LNCaP clone FGC (cell line): ENCODE data around the gene THSD1.
"Not testable (repeated sequence)": the region's sequence is repeated elsewhere in the genome, so short reads cannot be mapped to it uniquely, and the experiment has no call there.

Experiments
- DNase-seq: peaks from one replicate; pipeline ENCODE4 v3.0.0-alpha.2; 2011; ENCODE audit warnings: low read depth
- H3K4me3 ChIP-seq: 2 replicates; pipeline ENCODE4 v1.5.1; 2011; ENCODE audit warnings: mild to moderate bottlenecking, low read depth, low read length, control low read depth
- TF ChIP-seq, protein P1 (sequence below): IDR thresholded peaks from 2 replicates; pipeline ENCODE4 v1.5.1; 2012; ENCODE audit warnings: mild to moderate bottlenecking; ENCODE audit not compliant: control insufficient read depth, insufficient read depth; ENCODE audit errors: extremely low read depth

Gene THSD1

DNA sequence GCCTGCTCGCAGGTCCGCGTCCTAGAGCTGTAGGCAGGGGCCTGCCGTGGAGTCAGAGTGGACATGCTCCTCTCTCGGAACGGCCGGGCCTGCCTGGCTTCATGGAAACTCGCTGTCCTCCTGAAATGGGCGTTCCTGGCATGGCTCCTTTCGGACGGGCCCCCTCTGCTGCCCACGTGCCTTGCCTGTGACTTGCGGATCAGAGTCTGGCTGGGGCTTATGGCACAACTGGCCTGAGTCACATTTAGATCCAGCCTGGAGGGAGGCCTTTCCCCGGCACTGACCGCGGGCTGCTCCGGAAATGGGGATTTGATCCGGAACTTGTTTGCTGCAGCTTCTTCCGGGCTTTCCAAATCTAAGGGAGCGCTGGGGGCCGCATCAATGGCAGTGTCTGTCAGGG, 28.1 kb downstream of the THSD1 start:
- no peak overlapping the region for H3K4me3 ChIP-seq
- no peak for DNase-seq
- TF ChIP-seq, protein P1, sequence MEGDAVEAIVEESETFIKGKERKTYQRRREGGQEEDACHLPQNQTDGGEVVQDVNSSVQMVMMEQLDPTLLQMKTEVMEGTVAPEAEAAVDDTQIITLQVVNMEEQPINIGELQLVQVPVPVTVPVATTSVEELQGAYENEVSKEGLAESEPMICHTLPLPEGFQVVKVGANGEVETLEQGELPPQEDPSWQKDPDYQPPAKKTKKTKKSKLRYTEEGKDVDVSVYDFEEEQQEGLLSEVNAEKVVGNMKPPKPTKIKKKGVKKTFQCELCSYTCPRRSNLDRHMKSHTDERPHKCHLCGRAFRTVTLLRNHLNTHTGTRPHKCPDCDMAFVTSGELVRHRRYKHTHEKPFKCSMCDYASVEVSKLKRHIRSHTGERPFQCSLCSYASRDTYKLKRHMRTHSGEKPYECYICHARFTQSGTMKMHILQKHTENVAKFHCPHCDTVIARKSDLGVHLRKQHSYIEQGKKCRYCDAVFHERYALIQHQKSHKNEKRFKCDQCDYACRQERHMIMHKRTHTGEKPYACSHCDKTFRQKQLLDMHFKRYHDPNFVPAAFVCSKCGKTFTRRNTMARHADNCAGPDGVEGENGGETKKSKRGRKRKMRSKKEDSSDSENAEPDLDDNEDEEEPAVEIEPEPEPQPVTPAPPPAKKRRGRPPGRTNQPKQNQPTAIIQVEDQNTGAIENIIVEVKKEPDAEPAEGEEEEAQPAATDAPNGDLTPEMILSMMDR, result no peak

DNA sequence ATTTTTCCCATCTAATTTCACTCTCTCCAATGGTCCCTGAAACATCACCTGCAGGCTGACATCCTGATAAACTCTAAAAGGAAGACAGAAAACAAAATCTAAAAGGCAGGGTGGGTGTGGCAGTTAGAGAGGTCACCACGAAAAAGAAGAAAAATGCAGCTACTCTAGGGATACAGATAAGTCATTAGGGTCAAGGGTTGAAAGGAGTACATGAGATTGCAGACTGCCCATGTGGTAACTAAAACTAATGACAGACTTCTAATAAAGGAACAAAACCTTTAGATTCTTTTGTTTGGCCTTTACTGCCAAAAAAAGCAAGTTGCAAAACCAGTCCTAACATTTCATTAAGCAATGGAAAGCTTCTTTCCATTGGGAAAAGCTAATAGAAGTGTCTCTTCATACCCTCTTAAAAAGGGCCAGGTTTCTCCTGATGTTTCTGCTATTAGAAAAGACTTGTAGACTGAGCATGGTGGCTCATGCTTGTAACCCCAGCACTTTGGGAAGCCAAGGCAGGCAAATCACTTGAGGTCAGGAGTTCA, 31.0 kb downstream of the THSD1 start:
- H3K4me3 ChIP-seq, result no peak overlapping the region
- no peak for DNase-seq
- TF ChIP-seq, protein P1, result no peak

DNA sequence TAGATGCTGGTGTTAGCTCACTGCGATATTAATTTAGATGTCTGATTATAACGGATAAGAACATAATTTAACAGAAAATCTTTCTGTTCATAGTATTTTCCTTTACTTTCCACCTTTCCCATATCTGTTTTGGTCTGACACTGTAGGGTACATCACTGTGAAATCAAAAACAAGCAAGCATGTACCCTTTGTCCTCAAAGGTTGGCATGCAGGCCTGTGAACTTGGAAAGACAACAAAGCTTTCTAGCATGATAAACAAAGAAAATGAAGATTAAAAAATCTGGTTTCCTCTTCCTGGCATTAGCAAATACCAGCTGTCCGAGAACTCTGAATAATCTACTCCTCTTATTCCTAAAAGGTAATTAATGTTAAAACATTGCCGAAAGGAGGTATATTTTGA, 31.6 kb downstream of the THSD1 start:
- peak; percentile 70 for DNase-seq
- TF ChIP-seq, protein P1, result no peak
- H3K4me3 ChIP-seq, result no peak overlapping the region

DNA sequence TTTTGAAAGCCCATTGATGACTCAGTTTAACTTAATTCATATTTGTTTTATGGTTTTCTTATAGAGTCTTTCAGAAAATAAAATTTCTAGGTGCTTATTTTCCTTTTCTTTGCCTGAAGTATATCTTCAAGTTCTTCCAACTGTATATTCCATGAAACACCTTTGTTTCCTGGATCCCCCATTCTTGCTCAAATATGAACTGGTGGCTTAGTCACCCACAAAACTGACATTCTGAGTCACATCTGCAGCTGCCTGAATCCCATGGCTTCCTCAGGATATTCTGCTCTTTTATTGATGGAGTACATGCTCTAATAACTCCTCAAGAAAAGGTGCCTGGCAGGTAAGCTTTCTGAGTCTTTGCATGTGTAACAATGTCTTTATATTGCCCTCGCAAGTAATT, 32.7 kb downstream of the THSD1 start:
- H3K4me3 ChIP-seq, result not testable (repeated sequence)

DNA sequence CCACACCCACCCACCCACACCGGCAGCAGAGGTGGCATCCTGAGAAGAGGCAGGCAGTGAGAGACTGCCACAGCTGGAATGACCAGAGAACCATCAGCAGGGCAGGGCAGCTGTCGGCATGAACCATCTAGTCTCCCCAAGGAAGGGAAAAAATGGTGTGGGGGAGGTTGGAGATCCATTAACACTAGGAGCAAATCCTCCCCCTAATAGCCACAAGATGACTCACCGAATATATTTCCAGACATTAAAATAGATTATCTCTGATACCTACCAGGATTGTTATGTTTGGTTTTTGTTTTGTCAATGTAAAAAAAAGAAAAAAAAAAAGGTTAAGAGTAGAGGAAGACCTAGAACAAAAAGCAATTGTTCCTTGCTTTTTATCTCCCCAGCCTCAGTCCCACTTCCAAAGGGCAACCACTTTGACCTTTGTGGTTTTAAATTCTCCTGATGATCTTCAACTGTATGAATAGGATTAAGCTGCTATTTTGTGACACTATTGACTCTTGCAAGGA, 34.2 kb downstream of the THSD1 start:
- no peak overlapping the region for H3K4me3 ChIP-seq
- TF ChIP-seq, protein P1, result no peak
- no peak for DNase-seq

More for the DNA sequence above, 32.7 kb downstream of the THSD1 start:
- not testable (repeated sequence) for DNase-seq

DNA sequence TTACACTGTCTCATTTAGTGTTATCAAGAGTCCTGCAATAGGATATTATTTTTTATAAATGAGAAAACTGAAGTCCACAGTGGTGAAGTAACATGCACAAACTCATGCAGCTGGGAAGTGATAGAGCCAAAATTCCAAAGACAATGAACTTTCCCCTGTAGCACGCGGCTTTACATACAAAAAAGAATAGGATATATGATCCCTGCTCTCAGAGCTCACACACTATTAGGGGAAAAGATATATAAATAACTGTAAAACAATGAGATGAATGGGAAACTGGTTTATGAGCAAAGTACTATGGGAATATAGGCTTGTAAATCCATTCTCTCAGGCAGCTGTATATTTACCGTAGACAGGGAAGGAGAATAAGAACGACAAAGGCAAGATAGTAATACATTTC, 39.7 kb downstream of the THSD1 start:
- TF ChIP-seq, protein P1, result no peak
- DNase-seq, result peak; percentile 35
- H3K4me3 ChIP-seq, result no peak overlapping the region

DNA sequence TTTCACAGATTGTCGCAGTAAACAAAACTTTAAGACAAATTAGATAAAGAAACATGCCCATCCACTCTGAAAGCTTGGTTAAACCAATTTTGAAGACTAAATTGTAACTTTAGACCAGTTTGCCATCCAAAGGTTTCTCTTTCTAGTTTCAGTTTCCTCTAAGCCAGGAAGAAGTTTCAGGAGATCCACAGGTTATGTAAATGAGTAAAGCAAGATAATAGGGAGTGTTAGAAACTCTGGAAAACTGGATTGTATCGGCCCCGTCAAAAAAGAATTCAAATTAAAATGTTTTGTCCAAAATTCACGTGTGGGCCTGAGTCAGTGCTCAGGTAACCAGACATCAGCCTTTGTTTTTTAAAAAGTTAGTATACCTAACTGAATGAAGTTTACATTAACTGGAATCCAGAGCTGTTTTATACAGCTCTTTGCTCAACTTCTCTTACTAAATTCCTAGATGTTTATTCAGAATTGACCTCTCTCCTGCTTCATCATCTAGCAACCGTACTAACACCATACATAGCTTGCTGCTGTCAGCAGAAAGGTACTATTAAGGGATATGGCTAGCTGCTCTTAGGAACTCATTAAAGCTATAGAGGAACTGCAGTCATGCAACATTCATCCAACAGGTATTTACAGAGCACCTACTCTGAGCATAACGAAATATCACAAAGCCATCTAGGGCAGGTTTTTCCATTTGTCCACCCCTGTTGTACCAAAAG, 43.6 kb downstream of the THSD1 start:
- not testable (repeated sequence) for H3K4me3 ChIP-seq, DNase-seq

DNA sequence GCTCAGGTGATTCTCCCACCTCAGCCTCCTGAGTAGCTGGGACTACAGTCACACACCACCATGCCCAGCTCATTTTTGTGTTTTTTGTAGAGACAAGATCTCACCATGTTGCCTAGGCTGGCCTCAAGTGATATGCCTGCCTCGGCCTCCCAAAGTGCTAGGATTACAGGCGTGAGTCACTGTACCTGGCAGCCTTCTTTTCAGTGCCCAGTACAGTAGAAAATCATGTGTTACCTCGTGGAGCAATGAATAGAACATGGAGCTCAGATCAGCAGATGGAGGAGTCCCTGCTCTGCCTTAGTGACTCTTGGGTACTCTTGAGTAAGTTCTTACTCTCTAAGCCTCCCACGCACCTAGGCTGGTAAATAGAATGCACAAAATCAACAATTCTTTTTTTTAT, 44.7 kb downstream of the THSD1 start:
- DNase-seq, result no peak
- TF ChIP-seq, protein P1, result no peak
- H3K4me3 ChIP-seq, result no peak overlapping the region
